H9 (cell line): ENCODE data around the gene NRCAM. TPM values are rescaled to one million over a fixed set of nuclear protein-coding genes. Genes with fewer than 3 reads are reported as not detected.

Source experiments
- DNase-seq: peaks from one replicate; pipeline ENCODE4 v3.0.0-alpha.2; 2017
- H2AFZ ChIP-seq: one replicate; pipeline ENCODE4 v1.6.1; 2013; ENCODE audit warnings: mild to moderate bottlenecking, low read length, control low read depth, moderate library complexity
- H2AK5ac ChIP-seq: 2 replicates; pipeline ENCODE4 v1.6.1; 2013; ENCODE audit warnings: low read length, control low read depth, mixed read lengths; ENCODE audit not compliant: insufficient read length
- H2BK120ac ChIP-seq: one replicate; pipeline ENCODE4 v1.6.1; 2013; ENCODE audit warnings: low read depth, mild to moderate bottlenecking, low read length, control low read depth, inconsistent platforms; ENCODE audit not compliant: poor library complexity, severe bottlenecking
- H2BK12ac ChIP-seq: 2 replicates; pipeline ENCODE4 v1.6.1; 2013; ENCODE audit warnings: low read length, control low read depth, mixed read lengths, low read depth; ENCODE audit not compliant: insufficient read length
- H2BK15ac ChIP-seq: 2 replicates; pipeline ENCODE4 v1.6.1; 2013; ENCODE audit warnings: low read depth, low read length, control low read depth
- H2BK20ac ChIP-seq: one replicate; pipeline ENCODE4 v1.6.1; 2013; ENCODE audit warnings: low read depth, mild to moderate bottlenecking, low read length, control low read depth, inconsistent platforms; ENCODE audit not compliant: poor library complexity, severe bottlenecking
- H2BK5ac ChIP-seq: 2 replicates; pipeline ENCODE4 v1.6.1; 2013; ENCODE audit warnings: low read length, control low read depth, mixed read lengths; ENCODE audit not compliant: insufficient read length
- H3K14ac ChIP-seq: 2 replicates; pipeline ENCODE4 v1.6.1; 2013; ENCODE audit warnings: low read length, control low read depth; ENCODE audit not compliant: insufficient read depth
- H3K18ac ChIP-seq: 2 replicates; pipeline ENCODE4 v1.6.1; 2013; ENCODE audit warnings: low read depth, mild to moderate bottlenecking, mixed read lengths, low read length, control low read depth; ENCODE audit not compliant: insufficient read length
- H3K23ac ChIP-seq: 2 replicates; pipeline ENCODE4 v1.6.1; 2013; ENCODE audit warnings: low read length, control low read depth, mixed read lengths, low read depth; ENCODE audit not compliant: insufficient read length
- H3K23me2 ChIP-seq: 2 replicates; pipeline ENCODE4 v1.6.1; 2013; ENCODE audit warnings: low read depth, mild to moderate bottlenecking, mixed read lengths, low read length, control low read depth; ENCODE audit not compliant: insufficient read length, poor library complexity, severe bottlenecking
- H3K27ac ChIP-seq: 2 replicates; pipeline ENCODE4 v1.5.1; 2013; ENCODE audit warnings: low read length, control low read depth, mixed read lengths, low read depth; ENCODE audit not compliant: insufficient read length
- H3K27me3 ChIP-seq: 2 replicates; pipeline ENCODE4 v1.6.1; 2013; ENCODE audit warnings: low read length, control low read depth, inconsistent platforms; ENCODE audit not compliant: insufficient read depth
- H3K4ac ChIP-seq: 2 replicates; pipeline ENCODE4 v1.6.1; 2013; ENCODE audit warnings: low read depth, mild to moderate bottlenecking, control low read depth, inconsistent platforms, low read length, moderate library complexity
- H3K4me1 ChIP-seq: 2 replicates; pipeline ENCODE4 v1.6.1; 2013; ENCODE audit warnings: low read length, control low read depth, inconsistent platforms; ENCODE audit not compliant: insufficient read depth
- H3K4me2 ChIP-seq: 2 replicates; pipeline ENCODE4 v1.6.1; 2013; ENCODE audit warnings: low read length, control low read depth, mixed read lengths; ENCODE audit not compliant: insufficient read length, insufficient read depth
- H3K56ac ChIP-seq: 2 replicates; pipeline ENCODE4 v1.6.1; 2013; ENCODE audit warnings: low read depth, mild to moderate bottlenecking, mixed read lengths, low read length, control low read depth; ENCODE audit not compliant: insufficient read length
- H3K79me1 ChIP-seq: 2 replicates; pipeline ENCODE4 v1.6.1; 2013; ENCODE audit warnings: low read depth, mild to moderate bottlenecking, moderate library complexity, low read length, control low read depth, inconsistent platforms; ENCODE audit not compliant: insufficient read depth, poor library complexity, severe bottlenecking
- H3K79me2 ChIP-seq: 2 replicates; pipeline ENCODE4 v1.6.1; 2013; ENCODE audit warnings: low read length, control low read depth, inconsistent platforms; ENCODE audit not compliant: insufficient read depth
- H3K9ac ChIP-seq: 2 replicates; pipeline ENCODE4 v1.6.1; 2013; ENCODE audit warnings: low read length, control low read depth, mixed read lengths; ENCODE audit not compliant: insufficient read length; ENCODE audit errors: extremely low read depth
- H3K9me3 ChIP-seq: one replicate; pipeline ENCODE4 v1.6.1; 2013; ENCODE audit warnings: low read depth, low read length, inconsistent platforms; ENCODE audit not compliant: control insufficient read depth
- H3T11ph ChIP-seq: one replicate; pipeline ENCODE4 v1.6.1; 2013; ENCODE audit warnings: mild to moderate bottlenecking, low read length, control low read depth, inconsistent platforms
- H4K20me1 ChIP-seq: one replicate; pipeline ENCODE4 v1.6.1; 2013; ENCODE audit not compliant: control insufficient read depth, insufficient read length, insufficient read depth
- H4K5ac ChIP-seq: 2 replicates; pipeline ENCODE4 v1.6.1; 2013; ENCODE audit warnings: low read depth, mild to moderate bottlenecking, mixed read lengths, low read length, control low read depth; ENCODE audit not compliant: insufficient read length
- H4K8ac ChIP-seq: replicated peaks from 2 replicates; pipeline ENCODE4 v1.6.1; 2013; ENCODE audit warnings: low read length, control low read depth, mixed read lengths, low read depth; ENCODE audit not compliant: insufficient read length
- H4K91ac ChIP-seq: 2 replicates; pipeline ENCODE4 v1.6.1; 2013; ENCODE audit warnings: low read depth, mild to moderate bottlenecking, moderate library complexity, mixed read lengths, low read length, control low read depth; ENCODE audit not compliant: insufficient read length
- H3K27ac Mint-ChIP-seq, 3 experiments: 2 replicates in 2 of 3; 3 replicates in 1 of 3; pipeline ENCODE4 v1.8.0; 2020 to 2021; ENCODE audit warnings: mixed read lengths in 3 of 3, mild to moderate bottlenecking in 1 of 3, moderate library complexity in 1 of 3
- H3K27me3 Mint-ChIP-seq: 2 replicates; pipeline ENCODE4 v1.8.0; 2021; ENCODE audit warnings: low read depth, mild to moderate bottlenecking, moderate library complexity, mixed read lengths
- H3K36me3 Mint-ChIP-seq, 3 experiments: 2 replicates in 2 of 3; 3 replicates in 1 of 3; pipeline ENCODE4 v1.8.0; 2020 to 2021; ENCODE audit warnings: low read depth in 3 of 3, mixed read lengths in 3 of 3; ENCODE audit not compliant: insufficient read depth in 1 of 3
- H3K4me1 Mint-ChIP-seq, 2 experiments: 2 replicates each; pipeline ENCODE4 v1.8.0; 2020; ENCODE audit warnings: mixed read lengths in 2 of 2
- H3K4me3 Mint-ChIP-seq, 2 experiments: 2 replicates in 1 of 2; 3 replicates in 1 of 2; pipeline ENCODE4 v1.8.0; 2020 to 2021; ENCODE audit warnings: mild to moderate bottlenecking in 2 of 2, mixed read lengths in 2 of 2, moderate library complexity in 1 of 2
- H3K9me3 Mint-ChIP-seq, 2 experiments: 2 replicates in 1 of 2; 3 replicates in 1 of 2; pipeline ENCODE4 v1.8.0; 2020; ENCODE audit warnings: mild to moderate bottlenecking in 2 of 2, mixed read lengths in 2 of 2, moderate library complexity in 1 of 2
- WGBS: extraction: QIAGEN DNeasy Blood & Tissue Kit; methylation state at CpG from one replicate; pipeline ENCODE4 v1.1.7; 2013; ENCODE audit warnings: missing lambda C conversion rate, low lambda C conversion rate, mixed read lengths; ENCODE audit not compliant: insufficient read length; ENCODE audit errors: extremely low coverage; 5-methylcytosine and 5-hydroxymethylcytosine counted together
- total RNA-seq: library from RNA; stranded (reverse); gene quantifications from 2 replicates; pipeline ENCODE4 v1.2.1, GENCODE V29; 2021
- TF ChIP-seq, protein P1 (sequence below): fragments of 200-600 bp; sonication (generic); conservative IDR thresholded peaks from 3 replicates; pipeline ENCODE4 v1.8.0; 2021; ENCODE audit warnings: antibody characterized with exemption, mild to moderate bottlenecking

NRCAM gene
- total RNA-seq, 1 experiment from 2014 or later = 2.3 TPM

DNA sequence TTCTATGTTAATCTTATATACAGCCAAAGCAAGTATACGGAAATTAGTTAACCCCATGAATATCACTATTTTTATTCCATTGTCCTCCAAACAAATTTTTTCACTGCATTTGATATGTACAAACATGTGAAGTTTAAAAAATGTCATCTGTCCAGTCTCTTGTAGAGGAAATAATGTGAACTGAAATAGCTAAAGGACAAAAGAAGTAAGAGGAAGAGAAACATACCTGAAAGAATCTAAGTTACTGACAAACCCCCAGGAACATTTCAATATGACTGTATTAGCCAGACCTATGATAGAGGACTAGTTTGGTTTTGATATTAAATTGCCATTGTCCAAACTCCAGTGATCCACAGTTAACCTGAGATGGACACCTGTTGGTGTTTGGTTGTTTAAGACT, 80.6 kb downstream of the NRCAM start:
- Histone ChIP-seq H4K8ac (no peak overlapping the region), H3K23ac (no peak overlapping the region), H2BK5ac (no peak overlapping the region), H3K79me2 (no peaks in the 10 kb centered on the region), H3K23me2 (no peaks in the 10 kb centered on the region), H3K14ac (no peak overlapping the region), H3T11ph (no peak overlapping the region), H2BK120ac (no peak overlapping the region), H2AK5ac (no peak overlapping the region), H3K9ac (no peak overlapping the region), H3K27me3 (no peaks in the 10 kb centered on the region), H3K4me2 (no peak overlapping the region), H4K20me1 (no peaks in the 10 kb centered on the region), H2AFZ (no peak overlapping the region), H3K18ac (no peak overlapping the region), H3K4ac (no peak overlapping the region), H3K56ac (no peak overlapping the region), H3K27ac (no peak overlapping the region), H3K79me1 (no peaks in the 10 kb centered on the region), H4K91ac (no peak overlapping the region), H2BK20ac (no peak overlapping the region), H2BK12ac (no peak overlapping the region), H2BK15ac (no peak overlapping the region), H3K4me1 (no peaks in the 10 kb centered on the region), H3K9me3 (no peaks in the 10 kb centered on the region), H4K5ac (no peak overlapping the region)
- Mint-ChIP-seq H3K4me1 (peaks cover 9 to 10% of the 10 kb centered on the region in 2 experiments; a peak in 3 of 4 replicates), H3K27me3 (no peaks in the 10 kb centered on the region), H3K9me3 (peaks cover 0 to 4% of the 10 kb centered on the region in 2 experiments; a peak in 1 of 5 replicates), H3K36me3 (no peaks in the 10 kb centered on the region; a peak in 1 of 7 replicates), H3K27ac (no peak overlapping the region), H3K4me3 (no peak overlapping the region)
- no peak for DNase-seq
- TF ChIP-seq, protein P1, sequence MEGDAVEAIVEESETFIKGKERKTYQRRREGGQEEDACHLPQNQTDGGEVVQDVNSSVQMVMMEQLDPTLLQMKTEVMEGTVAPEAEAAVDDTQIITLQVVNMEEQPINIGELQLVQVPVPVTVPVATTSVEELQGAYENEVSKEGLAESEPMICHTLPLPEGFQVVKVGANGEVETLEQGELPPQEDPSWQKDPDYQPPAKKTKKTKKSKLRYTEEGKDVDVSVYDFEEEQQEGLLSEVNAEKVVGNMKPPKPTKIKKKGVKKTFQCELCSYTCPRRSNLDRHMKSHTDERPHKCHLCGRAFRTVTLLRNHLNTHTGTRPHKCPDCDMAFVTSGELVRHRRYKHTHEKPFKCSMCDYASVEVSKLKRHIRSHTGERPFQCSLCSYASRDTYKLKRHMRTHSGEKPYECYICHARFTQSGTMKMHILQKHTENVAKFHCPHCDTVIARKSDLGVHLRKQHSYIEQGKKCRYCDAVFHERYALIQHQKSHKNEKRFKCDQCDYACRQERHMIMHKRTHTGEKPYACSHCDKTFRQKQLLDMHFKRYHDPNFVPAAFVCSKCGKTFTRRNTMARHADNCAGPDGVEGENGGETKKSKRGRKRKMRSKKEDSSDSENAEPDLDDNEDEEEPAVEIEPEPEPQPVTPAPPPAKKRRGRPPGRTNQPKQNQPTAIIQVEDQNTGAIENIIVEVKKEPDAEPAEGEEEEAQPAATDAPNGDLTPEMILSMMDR = no peak
- WGBS = no CpG with 5 or more reads among the region's 1 CpG
